Hepatocyte (in vitro differentiated cells): ENCODE data around the gene DCXR. TPM values are rescaled to one million over a fixed set of nuclear protein-coding genes. Genes with fewer than 3 reads are reported as not detected.

Source experiments
- DNase-seq: peaks from one replicate; pipeline ENCODE4 v3.0.0-alpha.2; 2016; ENCODE audit warnings: low spot score
- H2AFZ ChIP-seq: fragments of 200-600 bp; sonication (generic); 2 replicates; pipeline ENCODE4 v1.6.0; 2016; ENCODE audit warnings: antibody characterized with exemption, mild to moderate bottlenecking
- H3K27ac ChIP-seq: fragments of 200-600 bp; sonication (generic); 2 replicates; pipeline ENCODE4 v1.5.1; 2016; ENCODE audit warnings: mild to moderate bottlenecking
- H3K27me3 ChIP-seq: fragments of 200-600 bp; sonication (generic); 2 replicates; pipeline ENCODE4 v1.6.1; 2016
- H3K36me3 ChIP-seq: fragments of 200-600 bp; sonication (generic); replicated peaks from 2 replicates; pipeline ENCODE4 v1.5.1; 2016; ENCODE audit warnings: low read depth; ENCODE audit not compliant: insufficient read depth
- H3K4me1 ChIP-seq: fragments of 200-600 bp; sonication (generic); 2 replicates; pipeline ENCODE4 v1.5.1; 2016; ENCODE audit warnings: mild to moderate bottlenecking, moderate library complexity; ENCODE audit not compliant: insufficient read depth
- H3K4me2 ChIP-seq: fragments of 200-600 bp; sonication (generic); 2 replicates; pipeline ENCODE4 v1.6.0; 2016
- H3K4me3 ChIP-seq: fragments of 200-600 bp; sonication (generic); 2 replicates; pipeline ENCODE4 v1.5.1; 2016; ENCODE audit warnings: mild to moderate bottlenecking
- H3K79me2 ChIP-seq: fragments of 200-600 bp; sonication (generic); 2 replicates; pipeline ENCODE4 v1.6.0; 2017; ENCODE audit warnings: mild to moderate bottlenecking
- H3K9me2 ChIP-seq: fragments of 200-600 bp; sonication (generic); replicated peaks from 2 replicates; pipeline ENCODE4 v1.6.0; 2017; ENCODE audit warnings: mild to moderate bottlenecking; ENCODE audit not compliant: insufficient read depth
- H3K9me3 ChIP-seq: fragments of 200-600 bp; sonication (generic); 2 replicates; pipeline ENCODE4 v1.5.1; 2016; ENCODE audit warnings: low read depth, mild to moderate bottlenecking
- H4K20me1 ChIP-seq: fragments of 200-600 bp; sonication (generic); 2 replicates; pipeline ENCODE4 v1.6.0; 2016; ENCODE audit warnings: mild to moderate bottlenecking; ENCODE audit not compliant: insufficient read depth, poor library complexity, severe bottlenecking
- EZH2 ChIP-seq: fragments of 200-600 bp; sonication (generic); IDR thresholded peaks from 2 replicates; pipeline ENCODE4 v1.6.1; 2016; ENCODE audit warnings: antibody characterized with exemption, mild to moderate bottlenecking, borderline replicate concordance
- EZH2phosphoT487 ChIP-seq: fragments of 200-600 bp; sonication (generic); IDR thresholded peaks from one replicate; pipeline ENCODE4 v1.6.1; 2018; ENCODE audit warnings: antibody characterized with exemption, mild to moderate bottlenecking, low read depth, moderate library complexity; ENCODE audit not compliant: unreplicated experiment, severe bottlenecking
- WGBS: methylation state at CpG from one replicate; pipeline ENCODE4 v1.1.6; 2016; ENCODE audit warnings: low lambda C conversion rate; ENCODE audit errors: missing lambda C conversion rate; 5-methylcytosine and 5-hydroxymethylcytosine counted together
- polyA plus RNA-seq: library from polyadenylated mRNA; unstranded; fragments of >200 nt; fragmentation: Nextera tagmentation; extraction: Ambion mirVana; gene quantifications from 2 replicates; pipeline ENCODE4 v1.2.1, GENCODE V29; 2016
- total RNA-seq: library from RNA; depleted of rRNA; stranded (reverse); fragments of >200 nt; gene quantifications from 2 replicates; pipeline ENCODE4 v1.2.3, GENCODE V29; 2014
- TF ChIP-seq, protein P1 (sequence below): fragments of 200-600 bp; sonication (generic); IDR thresholded peaks from 2 replicates; pipeline ENCODE4 v1.5.1; 2016; ENCODE audit warnings: antibody characterized with exemption, mild to moderate bottlenecking; ENCODE audit not compliant: poor library complexity

The DCXR gene
- total and polyA plus RNA-seq, 2 experiments from 2014 or later = 118 to 207 TPM

DNA sequence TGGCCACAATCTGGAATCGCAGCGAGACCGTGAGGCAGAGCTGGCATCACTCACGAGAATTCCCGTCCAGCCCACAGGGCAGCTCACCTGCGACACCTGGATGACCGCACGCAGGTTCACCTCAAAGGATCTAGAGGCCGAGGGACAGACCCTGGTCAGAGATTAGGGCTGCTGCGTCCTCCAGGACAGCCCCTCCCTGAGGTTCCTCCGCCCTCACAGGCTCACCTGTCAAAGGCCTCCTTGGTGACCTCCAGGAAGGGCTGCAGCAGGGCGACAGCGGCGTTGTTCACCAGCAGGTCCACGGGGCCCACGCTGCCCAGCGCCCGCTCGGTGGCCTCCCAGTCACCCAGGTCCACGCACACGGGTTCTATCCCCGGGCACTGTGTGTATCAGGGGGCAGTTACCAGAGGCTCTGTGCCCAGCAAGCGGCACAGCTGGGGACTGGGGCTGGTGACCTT, 834 bp downstream of the DCXR start:
- H3K4me2 ChIP-seq = peak overlapping the region; percentile 98
- peaks cover 15% of the 10 kb centered on the region for H3K4me1 ChIP-seq
- no peaks in the 10 kb centered on the region for H3K9me3 ChIP-seq
- peak overlapping the region; percentile 98 for H3K27ac ChIP-seq
- no peaks in the 10 kb centered on the region for H3K27me3 ChIP-seq
- no peaks in the 10 kb centered on the region for H3K36me3 ChIP-seq
- 49% methylated on average over 23 of the region's 23 CpGs for WGBS
- peaks cover 11% of the 10 kb centered on the region for H3K79me2 ChIP-seq
- no peak for TF ChIP-seq EZH2phosphoT487
- TF ChIP-seq, protein P1, sequence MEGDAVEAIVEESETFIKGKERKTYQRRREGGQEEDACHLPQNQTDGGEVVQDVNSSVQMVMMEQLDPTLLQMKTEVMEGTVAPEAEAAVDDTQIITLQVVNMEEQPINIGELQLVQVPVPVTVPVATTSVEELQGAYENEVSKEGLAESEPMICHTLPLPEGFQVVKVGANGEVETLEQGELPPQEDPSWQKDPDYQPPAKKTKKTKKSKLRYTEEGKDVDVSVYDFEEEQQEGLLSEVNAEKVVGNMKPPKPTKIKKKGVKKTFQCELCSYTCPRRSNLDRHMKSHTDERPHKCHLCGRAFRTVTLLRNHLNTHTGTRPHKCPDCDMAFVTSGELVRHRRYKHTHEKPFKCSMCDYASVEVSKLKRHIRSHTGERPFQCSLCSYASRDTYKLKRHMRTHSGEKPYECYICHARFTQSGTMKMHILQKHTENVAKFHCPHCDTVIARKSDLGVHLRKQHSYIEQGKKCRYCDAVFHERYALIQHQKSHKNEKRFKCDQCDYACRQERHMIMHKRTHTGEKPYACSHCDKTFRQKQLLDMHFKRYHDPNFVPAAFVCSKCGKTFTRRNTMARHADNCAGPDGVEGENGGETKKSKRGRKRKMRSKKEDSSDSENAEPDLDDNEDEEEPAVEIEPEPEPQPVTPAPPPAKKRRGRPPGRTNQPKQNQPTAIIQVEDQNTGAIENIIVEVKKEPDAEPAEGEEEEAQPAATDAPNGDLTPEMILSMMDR = no peak
- TF ChIP-seq EZH2 = no peak
- DNase-seq = no peak
- H3K4me3 ChIP-seq = peak overlapping the region; percentile 62
- peak overlapping the region; percentile 38 for H2AFZ ChIP-seq
- H3K9me2 ChIP-seq = no peaks in the 10 kb centered on the region
- H4K20me1 ChIP-seq = no peaks in the 10 kb centered on the region

DNA sequence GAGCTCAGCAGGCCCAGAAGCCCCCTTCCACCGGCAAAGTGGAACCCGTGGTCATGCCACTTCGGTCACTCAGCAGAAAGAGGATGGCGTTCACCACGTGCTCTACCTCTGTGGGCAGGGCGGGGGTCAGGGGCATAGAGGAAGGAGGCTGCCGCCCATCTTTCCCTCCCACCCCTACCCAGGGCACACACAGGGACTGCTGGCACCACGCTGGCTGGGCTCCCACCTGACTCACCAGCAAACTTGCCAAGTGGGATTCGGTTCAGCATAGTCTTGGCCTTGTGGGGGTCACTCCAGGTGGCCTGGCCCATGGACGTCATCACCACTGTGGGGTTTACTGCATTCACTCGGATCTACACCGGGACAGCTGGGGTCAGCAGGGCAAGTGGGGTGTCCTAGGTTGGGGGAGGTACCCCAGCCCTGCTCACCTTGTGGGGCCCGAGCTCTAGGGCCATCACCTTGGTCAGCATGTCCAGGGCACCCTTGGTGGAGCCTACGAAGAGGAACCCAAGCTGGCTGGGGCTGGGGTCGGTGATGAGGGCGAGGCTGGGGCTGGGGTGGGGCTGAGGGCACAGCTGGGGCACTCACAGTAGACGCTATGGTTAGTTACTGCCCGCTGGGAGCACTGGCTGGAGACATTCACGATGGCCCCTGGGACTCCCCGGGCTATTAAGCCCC, 1.4 kb downstream of the DCXR start:
- H3K4me2 ChIP-seq = peak overlapping the region; percentile 98
- no peak overlapping the region for H2AFZ ChIP-seq
- no peak overlapping the region for H3K4me3 ChIP-seq
- no peak for DNase-seq
- no peaks in the 10 kb centered on the region for H3K9me2 ChIP-seq
- no peaks in the 10 kb centered on the region for H3K27me3 ChIP-seq
- no peaks in the 10 kb centered on the region for H3K36me3 ChIP-seq
- H3K79me2 ChIP-seq = peaks cover 11% of the 10 kb centered on the region
- no peaks in the 10 kb centered on the region for H4K20me1 ChIP-seq
- 93% methylated on average over 19 of the region's 20 CpGs for WGBS
- TF ChIP-seq EZH2 (no peak), EZH2phosphoT487 (no peak)
- TF ChIP-seq, protein P1 = no peak
- H3K27ac ChIP-seq = no peak overlapping the region
- peaks cover 15% of the 10 kb centered on the region for H3K4me1 ChIP-seq
- H3K9me3 ChIP-seq = no peaks in the 10 kb centered on the region

DNA sequence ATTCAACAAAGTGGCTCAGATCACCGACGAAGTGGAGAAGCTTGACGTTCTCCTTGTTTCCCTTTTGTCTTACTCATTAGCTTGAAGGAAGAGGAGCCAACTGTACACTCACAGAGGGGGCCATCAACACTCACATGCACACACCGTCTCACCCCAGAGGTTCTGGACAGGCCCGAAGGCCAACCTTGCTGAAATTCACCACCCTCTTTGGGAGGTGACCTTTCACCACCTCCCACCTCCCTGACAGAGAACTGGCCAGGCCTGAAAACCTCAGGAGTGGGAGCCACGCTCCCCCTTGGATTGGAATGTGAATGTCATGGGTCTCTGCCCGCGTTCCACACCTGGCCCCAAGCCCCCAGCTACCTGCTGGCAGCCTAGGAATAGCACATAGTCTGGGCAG, 2.0 kb downstream of the DCXR start:
- WGBS = 95% methylated on average over 8 of the region's 8 CpGs
- H3K36me3 ChIP-seq = no peaks in the 10 kb centered on the region
- no peak overlapping the region for H2AFZ ChIP-seq
- no peaks in the 10 kb centered on the region for H3K9me2 ChIP-seq
- H3K4me3 ChIP-seq = no peak overlapping the region
- no peak for DNase-seq
- H3K27ac ChIP-seq = no peak overlapping the region
- H3K4me2 ChIP-seq = no peak overlapping the region
- H3K27me3 ChIP-seq = no peaks in the 10 kb centered on the region
- H3K9me3 ChIP-seq = no peaks in the 10 kb centered on the region
- no peaks in the 10 kb centered on the region for H4K20me1 ChIP-seq
- H3K79me2 ChIP-seq = peaks cover 11% of the 10 kb centered on the region
- TF ChIP-seq EZH2 (no peak), EZH2phosphoT487 (no peak)
- TF ChIP-seq, protein P1 = no peak
- peaks cover 15% of the 10 kb centered on the region for H3K4me1 ChIP-seq
